GM18868 (cell line): Measurements from ENCODE around the gene FAM222B.
A peak's percentile ranks its signal among the peaks of the same experiment; 100 is the strongest.
"Not testable (repeated sequence)": the region's sequence is repeated elsewhere in the genome, so short reads cannot be mapped to it uniquely, and the experiment has no call there.

ENCODE experiments used
- ATAC-seq: cut with Tn5 transposase; IDR thresholded peaks from one replicate; pipeline ENCODE4 v1.9.1; 2021; ENCODE audit warnings: mild to moderate bottlenecking, moderate library complexity; ENCODE audit not compliant: unreplicated experiment

Gene FAM222B

GRCh38 chr17:28779601-28780000 is 63.0 kb downstream of the FAM222B start:
- ATAC-seq, result not testable (repeated sequence)

GRCh38 chr17:28777178-28777577 is 65.4 kb downstream of the FAM222B start:
- ATAC-seq, result no peak

GRCh38 chr17:28774206-28774605 is 68.4 kb downstream of the FAM222B start:
- ATAC-seq, result no peak

GRCh38 chr17:28773736-28774135 is 68.9 kb downstream of the FAM222B start:
- ATAC-seq, result no peak

- ATAC-seq, result no peak
These were observed 77.6 kb downstream of the FAM222B start for GRCh38 chr17:28765038-28765437.

GRCh38 chr17:28763804-28764266 is 78.8 kb downstream of the FAM222B start:
- ATAC-seq, result no peak

GRCh38 chr17:28763137-28763799 is 79.3 kb downstream of the FAM222B start:
- no peak for ATAC-seq

GRCh38 chr17:28760601-28761562 is 81.7 kb downstream of the FAM222B start:
- ATAC-seq, result no peak

GRCh38 chr17:28759256-28759865 is 83.2 kb downstream of the FAM222B start:
- no peak for ATAC-seq

- ATAC-seq, result no peak
These were observed 84.0 kb downstream of the FAM222B start for GRCh38 chr17:28758411-28759121.

GRCh38 chr17:28756049-28756804 is 86.4 kb downstream of the FAM222B start:
- ATAC-seq, result no peak

GRCh38 chr17:28755486-28755885 is 87.1 kb downstream of the FAM222B start:
- ATAC-seq, result no peak

- ATAC-seq, result no peak
These were observed 90.8 kb downstream of the FAM222B start for GRCh38 chr17:28751600-28752366.

- peak; percentile 70 for ATAC-seq
These were observed 92.2 kb downstream of the FAM222B start for GRCh38 chr17:28750178-28751047.

GRCh38 chr17:28749516-28750177 is 92.9 kb downstream of the FAM222B start:
- no peak for ATAC-seq

GRCh38 chr17:28748852-28749515 is 93.6 kb downstream of the FAM222B start:
- ATAC-seq, result no peak
